Peyer's patch (tissue), 4 donors: Measurements from ENCODE around the gene LRBA. TPM values are rescaled to one million over a fixed set of nuclear protein-coding genes. Genes with fewer than 3 reads are reported as not detected.

ENCODE experiments used
- DNase-seq, 3 donors: peaks; one replicate each; pipeline ENCODE4 v3.0.0-alpha.2; 2017 to 2019
- H3K27ac ChIP-seq, 4 donors: fragments of 200-600 bp; sonication (generic); one replicate each; pipeline ENCODE4 v1.5.1; 2016 to 2019
- H3K27me3 ChIP-seq, 2 donors: fragments of 200-600 bp; sonication (generic); one replicate each; pipeline ENCODE4 v1.5.1; 2019
- H3K36me3 ChIP-seq, 3 donors: fragments of 200-600 bp; sonication (generic); one replicate each; pipeline ENCODE4 v1.5.1; 2016 to 2019
- H3K4me1 ChIP-seq, 4 donors: fragments of 200-600 bp; sonication (generic); one replicate each; pipeline ENCODE4 v1.5.1; 2016 to 2019
- H3K4me3 ChIP-seq, 4 donors: fragments of 200-600 bp; sonication (generic); 1 replicate in 3 of 4; 2 replicates in 1 of 4; pipeline ENCODE4 v1.5.1; 2016 to 2019; ENCODE audit warnings: mild to moderate bottlenecking in 1 of 4
- H3K9me3 ChIP-seq, 4 donors: fragments of 200-600 bp; sonication (generic); one replicate each; pipeline ENCODE4 v1.5.1; 2016 to 2019; ENCODE audit warnings: mild to moderate bottlenecking in 1 of 4
- CTCF ChIP-seq, 6 experiments: fragments of 450-650 bp in 4 of 6; fragments of 200-600 bp in 2 of 6; sonication (generic) in 1 of 6; IDR thresholded peaks; one replicate each; pipeline ENCODE4 v1.5.1; 2017 to 2019; ENCODE audit warnings: antibody characterized with exemption in 6 of 6, mild to moderate bottlenecking in 3 of 6, moderate library complexity in 1 of 6
- POLR2A ChIP-seq, 2 donors: fragments of 450-650 bp; IDR thresholded peaks; one replicate each; pipeline ENCODE4 v1.5.1; 2017; ENCODE audit warnings: antibody characterized with exemption in 2 of 2, mild to moderate bottlenecking in 2 of 2, moderate library complexity in 2 of 2
- total RNA-seq, 4 donors: library from RNA; depleted of rRNA; stranded (reverse); fragments of >200 nt; gene quantifications; one replicate each; pipeline ENCODE4 v1.1.0, GENCODE V29; 2016

Gene LRBA
- total RNA-seq, 4 donors from 2014 or later: 71.5 to 120 (median 91.7) TPM

GRCh38 chr4:150593996-150594395 is 421.1 kb downstream of the LRBA start:
- Histone ChIP-seq H3K4me1 (no peaks in the 10 kb centered on the region), H3K4me3 (no peak overlapping the region), H3K36me3 (peaks cover 0 to 6% (median 0%) of the 10 kb centered on the region in 3 donors), H3K27me3 (no peaks in the 10 kb centered on the region), H3K27ac (peak overlapping the region in 1 of 4 donors; percentile 86), H3K9me3 (no peaks in the 10 kb centered on the region)
- TF ChIP-seq CTCF (IDR thresholded peaks at IDR 0.05) (peak in 1 of 6 experiments; percentile 4), POLR2A (IDR thresholded peaks at IDR 0.05) (no peak)
- no peak for DNase-seq

- DNase-seq: no peak
- peak overlapping the region; percentile 2 to 86 (median 48) for H3K27ac ChIP-seq
- no peak for TF ChIP-seq POLR2A (IDR thresholded peaks at IDR 0.05)
- TF ChIP-seq CTCF (IDR thresholded peaks at IDR 0.05): no peak
- H3K9me3 ChIP-seq: no peaks in the 10 kb centered on the region
- peaks cover 0 to 6% (median 0%) of the 10 kb centered on the region in 3 donors for H3K36me3 ChIP-seq
- H3K4me1 ChIP-seq: no peaks in the 10 kb centered on the region
- peak overlapping the region in 1 of 4 donors; percentile 10 for H3K4me3 ChIP-seq
- no peaks in the 10 kb centered on the region for H3K27me3 ChIP-seq
Observed at GRCh38 chr4:150591904-150592303, 423.2 kb downstream of the LRBA start.

GRCh38 chr4:150591406-150591805 is 423.7 kb downstream of the LRBA start:
- H3K27ac ChIP-seq: peak overlapping the region; percentile 2 to 86 (median 48)
- no peaks in the 10 kb centered on the region for H3K27me3 ChIP-seq
- no peak for DNase-seq
- H3K36me3 ChIP-seq: peaks cover 0 to 6% (median 0%) of the 10 kb centered on the region in 3 donors
- H3K4me3 ChIP-seq: peak overlapping the region in 1 of 4 donors; percentile 10
- H3K9me3 ChIP-seq: no peaks in the 10 kb centered on the region
- no peaks in the 10 kb centered on the region for H3K4me1 ChIP-seq
- TF ChIP-seq CTCF (IDR thresholded peaks at IDR 0.05) (no peak), POLR2A (IDR thresholded peaks at IDR 0.05) (no peak)

GRCh38 chr4:150590631-150591030 is 424.5 kb downstream of the LRBA start:
- TF ChIP-seq POLR2A (IDR thresholded peaks at IDR 0.05): no peak
- TF ChIP-seq CTCF (IDR thresholded peaks at IDR 0.05): no peak
- no peaks in the 10 kb centered on the region for H3K4me1 ChIP-seq
- DNase-seq: no peak
- H3K4me3 ChIP-seq: peak overlapping the region in 1 of 4 donors; percentile 46
- peaks cover 0 to 6% (median 0%) of the 10 kb centered on the region in 3 donors for H3K36me3 ChIP-seq
- no peaks in the 10 kb centered on the region for H3K27me3 ChIP-seq
- H3K9me3 ChIP-seq: no peaks in the 10 kb centered on the region
- H3K27ac ChIP-seq: peak overlapping the region in 3 of 4 donors; percentile 38 to 86 (median 57)

- DNase-seq: no peak
- no peaks in the 10 kb centered on the region for H3K27me3 ChIP-seq
- H3K27ac ChIP-seq: peak overlapping the region in 1 of 4 donors; percentile 86
- H3K4me3 ChIP-seq: peak overlapping the region in 1 of 4 donors; percentile 46
- peaks cover 0 to 6% (median 0%) of the 10 kb centered on the region in 3 donors for H3K36me3 ChIP-seq
- H3K9me3 ChIP-seq: no peaks in the 10 kb centered on the region
- no peak for TF ChIP-seq CTCF (IDR thresholded peaks at IDR 0.05)
- TF ChIP-seq POLR2A (IDR thresholded peaks at IDR 0.05): no peak
- H3K4me1 ChIP-seq: no peaks in the 10 kb centered on the region
Observed at GRCh38 chr4:150589157-150589556, 425.9 kb downstream of the LRBA start.
